Measurements from ENCODE around the gene CYP4F22.
"Not testable (repeated sequence)": the region's sequence is repeated elsewhere in the genome, so short reads cannot be mapped to it uniquely, and the experiment has no call there.

The CYP4F22 gene

GRCh38 chr19:15577184-15577771, 69.0 kb downstream of the CYP4F22 start:
- no peak for DNase-seq

- DNase-seq: no peak
Measured at GRCh38 chr19:15583346-15583745, 75.0 kb downstream of the CYP4F22 start.

GRCh38 chr19:15584095-15584494, 75.8 kb downstream of the CYP4F22 start:
- no peak for DNase-seq

- DNase-seq: peak; percentile 85
Measured at GRCh38 chr19:15584541-15585115, 76.3 kb downstream of the CYP4F22 start.

- no peak for DNase-seq
Measured at GRCh38 chr19:15587663-15588062, 79.3 kb downstream of the CYP4F22 start.

- no peak for DNase-seq
Measured at GRCh38 chr19:15588265-15588664, 79.9 kb downstream of the CYP4F22 start.

GRCh38 chr19:15589760-15590451, 81.6 kb downstream of the CYP4F22 start:
- no peak for DNase-seq

GRCh38 chr19:15591796-15592195, 83.5 kb downstream of the CYP4F22 start:
- DNase-seq: no peak

GRCh38 chr19:15592506-15592905, 84.2 kb downstream of the CYP4F22 start:
- DNase-seq: not testable (repeated sequence)

GRCh38 chr19:15593766-15594165, 85.4 kb downstream of the CYP4F22 start:
- not testable (repeated sequence) for DNase-seq

- DNase-seq: no peak
Measured at GRCh38 chr19:15595069-15595468, 86.7 kb downstream of the CYP4F22 start.
